HepG2 (cell line): ENCODE results near the gene ANAPC5. TPM values are rescaled to one million over a fixed set of nuclear protein-coding genes. Genes with fewer than 3 reads are reported as not detected.
A peak's percentile ranks its signal among the peaks of the same experiment; 100 is the strongest.

Source experiments
- ATAC-seq: fragments of 200-7000 bp; cut with Tn5 transposase; 3 replicates; pipeline ENCODE4 v1.9.1; 2020; ENCODE audit warnings: mild to moderate bottlenecking, moderate library complexity
- BruUV-seq: library from RNA; stranded (reverse); fragments of 400-500 nt; replicated peaks from 2 replicates; lab custom pipeline; 2021; lab: Mats Ljungman, UMichigan
- CTCF ChIA-PET: fragments of 300-600 bp; formaldehyde crosslinking; extraction: SDS; loops from one replicate; lab custom pipeline; 2021; ENCODE audit warnings: low total read pairs, inconsistent platforms, low intra/inter-chr PET ratio; lab: Yijun Ruan, JAX
- POLR2A ChIA-PET: fragments of 350-600 bp; sonication (Branson Sonifier 250); formaldehyde crosslinking; loops from one replicate; lab custom pipeline; 2020; ENCODE audit warnings: antibody characterized with exemption, inconsistent platforms; lab: Yijun Ruan, JAX
- DNase-seq: peaks from one replicate; pipeline ENCODE4 v3.0.0-alpha.2; 2015; ENCODE audit warnings: low spot score
- FAIRE-seq: peaks from 3 replicates; lab custom pipeline; 2011; peaks lifted over from hg19 to GRCh38; lab: Jason Lieb, UNC
- H2AFZ ChIP-seq: one replicate; pipeline ENCODE4 v1.6.1; 2011; ENCODE audit warnings: low read length, inconsistent platforms
- H3K27ac ChIP-seq: fragments of 300-600 bp; 3 replicates; pipeline ENCODE4 v1.8.0; 2011; ENCODE audit warnings: mixed run types, mild to moderate bottlenecking, mixed read lengths, low read length, inconsistent platforms; ENCODE audit not compliant: insufficient read depth; ENCODE audit errors: extremely low read length
- H3K27me3 ChIP-seq, 2 experiments: fragments of 200-600 bp in 1 of 2; 2 replicates in 1 of 2; 3 replicates in 1 of 2; pipeline versions ENCODE4 v1.6.0 to v1.8.0; 2011; ENCODE audit warnings: low read length in 2 of 2, mild to moderate bottlenecking in 2 of 2, moderate library complexity in 2 of 2, inconsistent platforms in 1 of 2; ENCODE audit not compliant: insufficient read depth in 2 of 2, control insufficient read depth in 1 of 2
- H3K36me3 ChIP-seq, 2 experiments: fragments of 200-600 bp in 1 of 2; replicated peaks in 1 of 2; 2 replicates in 1 of 2; 3 replicates in 1 of 2; pipeline versions ENCODE4 v1.5.1 to v1.8.0; 2011; ENCODE audit warnings: low read length in 2 of 2, inconsistent platforms in 1 of 2; ENCODE audit not compliant: insufficient read depth in 2 of 2, control insufficient read depth in 1 of 2
- H3K4me1 ChIP-seq: 2 replicates; pipeline ENCODE4 v1.5.1; 2012; ENCODE audit warnings: low read length, inconsistent platforms; ENCODE audit not compliant: insufficient read depth
- H3K4me2 ChIP-seq: 2 replicates; pipeline ENCODE4 v1.6.0; 2011; ENCODE audit warnings: low read depth, low read length, inconsistent platforms
- H3K4me3 ChIP-seq, 3 experiments: fragments of 200-600 bp in 1 of 3; sonication (generic), shearing (Covaris generic) in 1 of 3; replicated peaks in 1 of 3; 2 replicates each; pipeline ENCODE4 v1.5.1; 2011 to 2016; ENCODE audit warnings: low read length in 3 of 3, inconsistent platforms in 2 of 3, low read depth in 2 of 3, mild to moderate bottlenecking in 2 of 3, control low read depth in 1 of 3, mixed read lengths in 1 of 3; ENCODE audit not compliant: insufficient read depth in 1 of 3
- H3K79me2 ChIP-seq: one replicate; pipeline ENCODE4 v1.6.1; 2011; ENCODE audit warnings: low read length, inconsistent platforms; ENCODE audit not compliant: insufficient read depth
- H3K9ac ChIP-seq: 2 replicates; pipeline ENCODE4 v1.6.0; 2011; ENCODE audit warnings: mild to moderate bottlenecking, low read depth, low read length, inconsistent platforms; ENCODE audit not compliant: insufficient read depth
- H3K9me3 ChIP-seq: 2 replicates; pipeline ENCODE4 v1.5.1; 2012; ENCODE audit warnings: mild to moderate bottlenecking, low read length
- H4K20me1 ChIP-seq: 2 replicates; pipeline ENCODE4 v1.6.0; 2011; ENCODE audit warnings: inconsistent platforms, mild to moderate bottlenecking, low read length, moderate library complexity; ENCODE audit not compliant: insufficient read depth
- ELF1 ChIP-seq: sonication (generic); formaldehyde crosslinking; IDR thresholded peaks from 2 replicates; pipeline ENCODE4 v1.4.0; 2020; ENCODE audit warnings: missing genetic modification reagents
- PRDM15 ChIP-seq: sonication (generic); formaldehyde crosslinking; IDR thresholded peaks from 2 replicates; pipeline ENCODE4 v1.4.0; 2020; ENCODE audit warnings: missing genetic modification reagents
- SIX1 ChIP-seq: sonication (generic); formaldehyde crosslinking; IDR thresholded peaks from 2 replicates; pipeline ENCODE4 v1.4.0; 2020; ENCODE audit warnings: missing genetic modification reagents, borderline replicate concordance
- TCF7 ChIP-seq: sonication (generic); IDR thresholded peaks from 2 replicates; pipeline ENCODE4 v1.6.1; 2016; ENCODE audit warnings: antibody characterized with exemption, low read depth
- ZNF546 ChIP-seq: sonication (generic); formaldehyde crosslinking; conservative IDR thresholded peaks from 2 replicates; pipeline ENCODE4 v1.8.1; 2023; ENCODE audit warnings: mild to moderate bottlenecking, missing genetic modification reagents
- WGBS: methylation state at CpG from one replicate; pipeline ENCODE4 v1.1.6; 2017; ENCODE audit warnings: low lambda C conversion rate; 5-methylcytosine and 5-hydroxymethylcytosine counted together
- in situ Hi-C: cut with HindIII; loops from 2 replicates; pipeline ENCODE4 v1.10.0; 2017; ENCODE audit warnings: low pct_unique_long_range_greater_than_20kb; ENCODE audit not compliant: extremely low pct_ligation_motif_present
- intact Hi-C: fragments of 100-400 bp; cut with micrococcal nuclease; formaldehyde crosslinking; loops from one replicate; pipeline ENCODE4 v1.10.0; 2022; ENCODE audit not compliant: unreplicated experiment
- polyA plus RNA-seq, 8 experiments: library from polyadenylated mRNA; depleted of rRNA in 3 of 8; stranded (reverse) in 7 of 8; unstranded in 1 of 8; fragments of >200 nt; fragmentation: Illumina TruSeq in 4 of 8; extraction: Trizol in 4 of 8; gene quantifications; 2 replicates each; pipeline versions ENCODE4 v1.2.1 to v1.2.3, GENCODE V29; 2011 to 2016; ENCODE audit warnings: low read depth in 4 of 8, missing spikeins in 1 of 8, mixed read lengths in 1 of 8; ENCODE audit not compliant: insufficient read depth in 1 of 8
- total RNA-seq, 5 experiments: library from RNA; depleted of rRNA; stranded (reverse); fragments of >200 nt; fragmentation: Illumina TruSeq; extraction: Trizol; gene quantifications; 2 replicates each; pipeline ENCODE4 v1.2.3, GENCODE V29; 2016; ENCODE audit warnings: low read depth in 1 of 5
- TF ChIP-seq, protein P1 (sequence below), 2 experiments: fragments of 450-650 bp in 1 of 2; sonication (generic) in 1 of 2; formaldehyde crosslinking in 1 of 2; IDR thresholded peaks; 2 replicates each; pipeline versions ENCODE4 v1.6.1 to v1.8.0; 2016 to 2022; ENCODE audit warnings: antibody characterized with exemption in 1 of 2, mild to moderate bottlenecking in 1 of 2, missing genetic modification reagents in 1 of 2

The ANAPC5 gene
- total and polyA plus RNA-seq, 2 of the 13 experiments (the other 11 are each of a cell fraction or from before 2014, with no cell fraction given), result 146 to 161 TPM

- Histone ChIP-seq H4K20me1 (peaks cover 6% of the 10 kb centered on the region; the same call in 1 of the 2 replicates), H3K9ac (no peak overlapping the region), H3K4me2 (no peak overlapping the region), H3K9me3 (no peaks in the 10 kb centered on the region), H3K27ac (no peak overlapping the region), H3K27me3 (no peaks in the 10 kb centered on the region), H2AFZ (no peak overlapping the region), H3K79me2 (peaks cover 14% of the 10 kb centered on the region), H3K4me1 (peaks cover 36% of the 10 kb centered on the region), H3K36me3 (no peaks in the 10 kb centered on the region), H3K4me3 (no peak overlapping the region)
- in situ Hi-C loops, result no loop called here
- ChIA-PET POLR2A (no interaction called here), CTCF (no interaction called here)
- DNase-seq (no peak), FAIRE-seq (no peak), ATAC-seq (no peak)
- no TSS peak for BruUV-seq
- 75% methylated on average over 4 of the region's 4 CpGs for WGBS
- TF ChIP-seq PRDM15 (CRISPR knock-in tag) (no peak), ELF1 (CRISPR knock-in tag) (no peak), SIX1 (CRISPR knock-in tag) (no peak), ZNF546 (CRISPR knock-in tag) (no peak), TCF7 (no peak)
- TF ChIP-seq, protein P1, sequence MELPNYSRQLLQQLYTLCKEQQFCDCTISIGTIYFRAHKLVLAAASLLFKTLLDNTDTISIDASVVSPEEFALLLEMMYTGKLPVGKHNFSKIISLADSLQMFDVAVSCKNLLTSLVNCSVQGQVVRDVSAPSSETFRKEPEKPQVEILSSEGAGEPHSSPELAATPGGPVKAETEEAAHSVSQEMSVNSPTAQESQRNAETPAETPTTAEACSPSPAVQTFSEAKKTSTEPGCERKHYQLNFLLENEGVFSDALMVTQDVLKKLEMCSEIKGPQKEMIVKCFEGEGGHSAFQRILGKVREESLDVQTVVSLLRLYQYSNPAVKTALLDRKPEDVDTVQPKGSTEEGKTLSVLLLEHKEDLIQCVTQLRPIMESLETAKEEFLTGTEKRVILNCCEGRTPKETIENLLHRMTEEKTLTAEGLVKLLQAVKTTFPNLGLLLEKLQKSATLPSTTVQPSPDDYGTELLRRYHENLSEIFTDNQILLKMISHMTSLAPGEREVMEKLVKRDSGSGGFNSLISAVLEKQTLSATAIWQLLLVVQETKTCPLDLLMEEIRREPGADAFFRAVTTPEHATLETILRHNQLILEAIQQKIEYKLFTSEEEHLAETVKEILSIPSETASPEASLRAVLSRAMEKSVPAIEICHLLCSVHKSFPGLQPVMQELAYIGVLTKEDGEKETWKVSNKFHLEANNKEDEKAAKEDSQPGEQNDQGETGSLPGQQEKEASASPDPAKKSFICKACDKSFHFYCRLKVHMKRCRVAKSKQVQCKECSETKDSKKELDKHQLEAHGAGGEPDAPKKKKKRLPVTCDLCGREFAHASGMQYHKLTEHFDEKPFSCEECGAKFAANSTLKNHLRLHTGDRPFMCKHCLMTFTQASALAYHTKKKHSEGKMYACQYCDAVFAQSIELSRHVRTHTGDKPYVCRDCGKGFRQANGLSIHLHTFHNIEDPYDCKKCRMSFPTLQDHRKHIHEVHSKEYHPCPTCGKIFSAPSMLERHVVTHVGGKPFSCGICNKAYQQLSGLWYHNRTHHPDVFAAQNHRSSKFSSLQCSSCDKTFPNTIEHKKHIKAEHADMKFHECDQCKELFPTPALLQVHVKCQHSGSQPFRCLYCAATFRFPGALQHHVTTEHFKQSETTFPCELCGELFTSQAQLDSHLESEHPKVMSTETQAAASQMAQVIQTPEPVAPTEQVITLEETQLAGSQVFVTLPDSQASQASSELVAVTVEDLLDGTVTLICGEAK (IDR thresholded peaks at IDR 0.05), result peak; percentile 65
- TF ChIP-seq, protein P1 (CRISPR knock-in tag; IDR thresholded peaks at IDR 0.05), result peak; percentile 97
- intact Hi-C loops, result no loop called here
These were observed 52.5 kb downstream of the ANAPC5 start for GRCh38 chr12:121299662-121300061.
